ENCODE measurements around the gene RTCB. TPM values are rescaled to one million over a fixed set of nuclear protein-coding genes. Genes with fewer than 3 reads are reported as not detected.

The RTCB gene
- 91.8 and 93.9 TPM in 2 replicates for total RNA-seq (2014; rRNA removed; shearing (Covaris generic))

GRCh38 chr22:32411829-32412592 lies at the start of gene RTCB:
Gene RTCB, minus strand, starts transcription at chr22:32412247. Its CDS starts 91 bp downstream, at chr22:32412156.
- peak; percentile 84 to 89 for DNase-seq
- peaks cover 5% of the 10 kb centered on the region for H3K4me1 ChIP-seq
- peaks cover 16% of the 10 kb centered on the region for H3K36me3 ChIP-seq
- H3K9me3 ChIP-seq (replicated peaks), result no peaks in the 10 kb centered on the region
- H3K27ac ChIP-seq, result peak within 1 kb of the TSS; percentile 38
- H3K4me3 ChIP-seq, result peak within 1 kb of the TSS; percentile 88
- H3K27me3 ChIP-seq, result no peaks in the 10 kb centered on the region

GRCh38 chr22:32457031-32457430 lies 45.0 kb upstream of the RTCB start:
- Histone ChIP-seq H3K36me3 (no peaks in the 10 kb centered on the region), H3K9me3 (replicated peaks) (no peaks in the 10 kb centered on the region), H3K4me3 (no peak overlapping the region), H3K4me1 (no peaks in the 10 kb centered on the region), H3K27ac (no peak overlapping the region), H3K27me3 (no peaks in the 10 kb centered on the region; the same call in 1 of the 2 replicates)
- DNase-seq, result no peak

GRCh38 chr22:32448980-32449379 lies 36.9 kb upstream of the RTCB start:
- DNase-seq, result no peak
- Histone ChIP-seq H3K9me3 (replicated peaks) (no peaks in the 10 kb centered on the region), H3K36me3 (no peaks in the 10 kb centered on the region), H3K4me3 (no peak overlapping the region), H3K4me1 (no peaks in the 10 kb centered on the region), H3K27ac (no peak overlapping the region), H3K27me3 (peaks cover 6% of the 10 kb centered on the region; the same call in 1 of the 2 replicates)

- no peak overlapping the region for H3K4me3 ChIP-seq
- no peaks in the 10 kb centered on the region for H3K4me1 ChIP-seq
- H3K27me3 ChIP-seq, result 0 out of 2 replicates have a peak, but pooled peaks cover 6% of the 10 kb centered on the region
- H3K9me3 ChIP-seq (replicated peaks), result no peaks in the 10 kb centered on the region
- H3K36me3 ChIP-seq, result no peaks in the 10 kb centered on the region
- no peak overlapping the region for H3K27ac ChIP-seq
- no peak for DNase-seq
These were observed 34.3 kb upstream of the RTCB start for GRCh38 chr22:32446321-32446720.

DNA sequence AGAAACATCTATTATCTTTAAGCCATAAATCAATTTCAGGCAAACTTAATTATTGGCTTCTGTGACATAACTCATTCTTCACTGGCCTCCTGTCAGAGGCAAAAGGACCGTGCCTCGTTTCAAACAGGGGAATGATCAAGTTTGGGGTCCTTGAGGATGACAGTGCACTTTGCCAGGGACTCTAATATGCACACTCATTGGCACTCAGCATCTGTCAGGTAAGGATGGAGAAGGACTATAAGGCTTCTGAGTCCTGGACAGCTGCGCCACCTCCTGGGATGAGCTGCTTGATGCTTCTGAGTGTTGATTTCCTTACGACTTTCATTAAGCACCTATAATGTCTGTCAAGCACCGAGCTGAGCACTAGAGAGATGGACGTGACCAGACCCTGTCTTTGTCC lies 32.0 kb upstream of the RTCB start:
- no peaks in the 10 kb centered on the region for H3K4me1 ChIP-seq

GRCh38 chr22:32430352-32430751 lies 18.3 kb upstream of the RTCB start:
- Histone ChIP-seq H3K4me1 (no peaks in the 10 kb centered on the region), H3K27ac (no peak overlapping the region), H3K4me3 (no peak overlapping the region), H3K9me3 (replicated peaks) (no peaks in the 10 kb centered on the region), H3K27me3 (no peaks in the 10 kb centered on the region), H3K36me3 (no peaks in the 10 kb centered on the region)
- DNase-seq, result no peak

More for the DNA sequence above, 32.0 kb upstream of the RTCB start:
- Histone ChIP-seq H3K27me3 (0 out of 2 replicates have a peak, but pooled peaks cover 6% of the 10 kb centered on the region), H3K4me3 (no peak overlapping the region), H3K9me3 (replicated peaks) (no peaks in the 10 kb centered on the region), H3K27ac (no peak overlapping the region), H3K36me3 (no peaks in the 10 kb centered on the region)
- peak in 1 of 2 experiments; percentile 15 for DNase-seq

- no peak for DNase-seq
- H3K4me1 ChIP-seq, result no peaks in the 10 kb centered on the region
- H3K4me3 ChIP-seq, result no peak overlapping the region
- H3K36me3 ChIP-seq, result no peaks in the 10 kb centered on the region
- H3K27me3 ChIP-seq, result no peaks in the 10 kb centered on the region
- no peak overlapping the region for H3K27ac ChIP-seq
- H3K9me3 ChIP-seq (replicated peaks), result no peaks in the 10 kb centered on the region
These were observed 14.8 kb upstream of the RTCB start for GRCh38 chr22:32426881-32427280.

- Histone ChIP-seq H3K4me1 (no peaks in the 10 kb centered on the region), H3K9me3 (replicated peaks) (no peaks in the 10 kb centered on the region)
- no peak for DNase-seq
These were observed 11.6 kb upstream of the RTCB start for GRCh38 chr22:32423664-32424063.

DNA sequence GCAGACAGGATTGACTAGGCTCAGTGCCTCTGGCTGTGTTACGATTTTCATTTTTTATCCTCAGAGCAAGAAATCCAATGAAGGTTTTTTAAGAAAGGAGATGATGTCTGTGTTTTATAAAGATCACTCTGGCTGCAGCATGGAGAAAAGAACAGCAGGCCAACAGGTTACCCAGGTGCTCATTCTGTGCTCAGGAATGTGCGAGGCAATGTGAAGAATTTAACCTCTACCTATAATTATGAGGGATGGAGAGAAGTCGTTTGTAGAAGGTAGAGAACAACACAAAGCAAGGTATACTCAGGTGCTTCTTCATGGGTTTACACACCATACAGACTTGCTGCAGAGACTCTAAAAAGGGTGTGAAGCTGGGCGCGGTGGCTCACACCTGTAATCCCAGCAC lies 10.0 kb upstream of the RTCB start:
- Histone ChIP-seq H3K36me3 (no peaks in the 10 kb centered on the region), H3K27me3 (no peaks in the 10 kb centered on the region), H3K4me3 (no peak overlapping the region), H3K9me3 (replicated peaks) (no peaks in the 10 kb centered on the region), H3K4me1 (no peaks in the 10 kb centered on the region), H3K27ac (no peak overlapping the region)
- no peak for DNase-seq

More at GRCh38 chr22:32423664-32424063, 11.6 kb upstream of the RTCB start:
- no peak overlapping the region for H3K27ac ChIP-seq
- H3K27me3 ChIP-seq, result no peaks in the 10 kb centered on the region
- no peaks in the 10 kb centered on the region for H3K36me3 ChIP-seq
- H3K4me3 ChIP-seq, result no peak overlapping the region

DNA sequence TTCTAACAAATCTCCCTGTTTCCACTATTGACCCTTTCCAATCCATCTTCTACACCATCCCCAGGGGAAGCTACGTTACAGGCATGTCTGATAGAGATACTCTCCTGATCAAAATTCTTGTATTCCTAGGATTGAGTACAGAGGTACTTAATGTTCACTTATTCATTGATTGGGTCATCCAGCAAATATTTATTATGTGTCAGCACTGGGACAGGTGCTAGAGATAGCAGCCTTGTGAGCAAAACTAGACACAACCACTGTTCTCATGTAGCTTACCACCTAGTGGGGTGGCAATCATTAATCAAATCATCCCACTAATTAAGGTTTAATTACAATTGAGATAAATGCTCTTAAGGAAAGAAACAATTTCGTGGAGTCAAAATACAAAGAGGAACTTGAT lies 9.4 kb upstream of the RTCB start:
- no peak overlapping the region for H3K27ac ChIP-seq
- H3K27me3 ChIP-seq, result no peaks in the 10 kb centered on the region
- no peaks in the 10 kb centered on the region for H3K36me3 ChIP-seq
- H3K4me3 ChIP-seq, result no peak overlapping the region
- no peaks in the 10 kb centered on the region for H3K9me3 ChIP-seq (replicated peaks)
- H3K4me1 ChIP-seq, result no peaks in the 10 kb centered on the region
- DNase-seq, result no peak

DNA sequence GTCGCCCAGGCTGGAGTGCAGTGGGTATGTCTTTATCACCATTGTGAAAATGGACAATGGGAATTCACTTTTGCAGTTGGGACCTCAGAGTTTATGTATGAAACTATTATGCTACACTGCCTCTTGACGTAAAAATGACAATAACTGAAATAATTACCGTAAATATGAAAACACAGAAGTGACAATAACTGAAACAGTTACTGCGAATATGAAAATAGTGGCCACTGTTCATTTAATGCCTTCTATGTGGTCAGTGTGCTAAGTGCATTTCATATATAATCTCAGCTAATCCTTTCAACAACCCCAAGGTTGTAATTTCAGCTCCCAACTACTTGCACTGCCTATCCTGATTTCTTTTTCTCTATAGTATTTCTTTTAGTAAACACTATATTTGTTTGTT lies 5.9 kb upstream of the RTCB start:
- Histone ChIP-seq H3K4me1 (no peaks in the 10 kb centered on the region), H3K27me3 (no peaks in the 10 kb centered on the region), H3K4me3 (no peak overlapping the region), H3K36me3 (no peaks in the 10 kb centered on the region), H3K9me3 (replicated peaks) (no peaks in the 10 kb centered on the region), H3K27ac (no peak overlapping the region)
- DNase-seq, result no peak

DNA sequence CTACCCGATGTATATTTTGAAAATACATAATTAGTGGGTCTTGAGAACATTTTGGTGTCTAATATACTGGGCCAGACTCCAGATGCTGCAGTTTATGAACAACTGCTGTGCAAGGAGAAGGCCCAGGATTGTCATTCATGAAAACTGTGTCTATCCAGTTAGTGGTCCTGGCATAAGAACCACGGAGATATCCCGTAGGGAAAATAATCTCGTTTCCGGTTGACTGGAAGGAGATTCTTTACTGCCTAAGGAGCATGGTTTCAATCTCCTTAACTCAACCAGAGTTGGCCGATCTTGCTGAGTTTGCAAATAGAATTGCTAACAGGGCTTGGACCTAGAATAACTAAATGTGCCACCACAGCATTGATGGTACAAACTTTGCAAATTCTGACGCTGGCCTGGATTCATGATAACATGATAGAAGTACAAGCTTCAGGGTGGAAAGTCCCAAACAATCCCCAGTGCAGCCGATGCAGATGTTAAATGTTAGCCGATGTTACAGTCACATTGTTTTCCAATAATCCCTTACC lies 4.6 kb upstream of the RTCB start:
- Histone ChIP-seq H3K27ac (no peak overlapping the region), H3K27me3 (no peaks in the 10 kb centered on the region), H3K9me3 (replicated peaks) (no peaks in the 10 kb centered on the region), H3K4me1 (no peaks in the 10 kb centered on the region), H3K36me3 (no peaks in the 10 kb centered on the region), H3K4me3 (no peak overlapping the region)
- no peak for DNase-seq

GRCh38 chr22:32414191-32414590 lies 2.1 kb upstream of the RTCB start:
- no peak for DNase-seq
- Histone ChIP-seq H3K27ac (no peak overlapping the region), H3K4me3 (no peak overlapping the region), H3K27me3 (no peaks in the 10 kb centered on the region), H3K36me3 (no peaks in the 10 kb centered on the region; the same call in 1 of the 2 replicates), H3K4me1 (peaks cover 5% of the 10 kb centered on the region), H3K9me3 (replicated peaks) (no peaks in the 10 kb centered on the region)

DNA sequence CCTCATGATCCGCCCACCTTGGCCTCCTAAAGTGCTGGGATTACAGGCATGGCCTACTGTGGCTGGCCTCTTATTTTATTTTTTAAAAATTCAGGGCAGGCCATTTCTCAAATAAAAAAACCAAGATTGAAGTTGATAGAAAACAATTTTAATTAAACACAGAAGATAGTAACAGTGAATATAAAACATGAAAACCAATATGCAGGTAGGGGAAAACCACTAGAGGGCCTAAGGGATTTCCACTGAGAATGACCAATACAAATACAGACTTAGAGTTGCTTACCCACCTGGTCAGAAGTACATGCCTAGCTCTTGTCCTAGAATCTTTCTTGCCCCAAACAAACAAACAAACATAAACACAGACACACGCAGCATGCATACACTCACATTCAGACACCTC lies 1.7 kb upstream of the RTCB start:
- peaks cover 2% of the 10 kb centered on the region for H3K36me3 ChIP-seq
- no peak for DNase-seq
- H3K4me3 ChIP-seq, result no peak overlapping the region
- H3K27me3 ChIP-seq, result no peaks in the 10 kb centered on the region
- H3K9me3 ChIP-seq (replicated peaks), result no peaks in the 10 kb centered on the region
- no peak overlapping the region for H3K27ac ChIP-seq
- peaks cover 5% of the 10 kb centered on the region for H3K4me1 ChIP-seq

DNA sequence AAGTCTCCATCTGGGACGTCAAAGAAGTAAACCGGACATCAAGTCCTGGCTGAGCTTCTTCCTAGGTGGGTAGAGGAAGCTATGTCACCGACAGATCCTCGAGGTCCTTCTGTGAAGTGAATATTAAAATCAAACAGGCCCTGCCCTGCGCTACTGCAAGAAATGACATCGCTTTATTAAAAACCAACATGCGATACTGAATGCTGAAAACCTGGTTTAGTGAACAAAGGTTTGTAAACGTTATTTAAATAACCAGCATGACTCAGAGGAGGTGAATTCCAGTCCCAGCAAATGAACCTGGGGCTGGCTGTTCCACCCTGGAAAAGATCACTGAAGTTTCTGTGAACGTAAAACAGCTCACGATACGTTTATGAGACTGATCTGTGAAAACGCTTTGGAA lies 645 bp downstream of the RTCB start:
- Histone ChIP-seq H3K36me3 (peaks cover 18% of the 10 kb centered on the region), H3K4me1 (peaks cover 5% of the 10 kb centered on the region), H3K27ac (peak overlapping the region; percentile 38), H3K4me3 (peak overlapping the region; percentile 88), H3K27me3 (no peaks in the 10 kb centered on the region), H3K9me3 (replicated peaks) (no peaks in the 10 kb centered on the region)
- DNase-seq, result peak in 1 of 2 experiments; percentile 6
